ENCODE measurements around the gene ZNF496.
A peak's percentile ranks its signal among the peaks of the same experiment; 100 is the strongest.

ZNF496 gene

DNA sequence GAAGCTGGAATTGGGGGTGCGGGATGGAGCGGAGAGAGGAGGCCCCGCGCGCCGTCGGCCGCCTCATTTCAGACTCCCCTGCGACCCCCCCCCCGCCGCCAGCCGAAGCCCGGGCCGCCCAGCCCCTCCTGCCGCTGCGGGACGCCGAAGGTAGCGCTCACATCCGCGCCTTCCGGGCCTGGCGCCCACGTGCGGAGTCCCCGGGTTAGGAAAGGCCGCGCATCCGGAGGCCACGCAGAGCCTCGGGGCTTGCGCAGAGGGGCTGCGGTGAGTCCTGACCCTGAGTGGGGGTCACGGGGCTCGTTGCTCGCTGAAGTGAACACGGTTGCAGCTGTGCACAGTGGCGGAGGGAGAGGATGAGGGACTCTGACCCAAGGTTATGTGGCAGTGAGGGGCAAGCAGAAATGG is 552 bp upstream of the ZNF496 start (continued):
- TF ChIP-seq ZNF366 (tag by site-specific recombination; conservative IDR thresholded peaks at IDR 0.05): no peak
- TF ChIP-seq, protein P1, sequence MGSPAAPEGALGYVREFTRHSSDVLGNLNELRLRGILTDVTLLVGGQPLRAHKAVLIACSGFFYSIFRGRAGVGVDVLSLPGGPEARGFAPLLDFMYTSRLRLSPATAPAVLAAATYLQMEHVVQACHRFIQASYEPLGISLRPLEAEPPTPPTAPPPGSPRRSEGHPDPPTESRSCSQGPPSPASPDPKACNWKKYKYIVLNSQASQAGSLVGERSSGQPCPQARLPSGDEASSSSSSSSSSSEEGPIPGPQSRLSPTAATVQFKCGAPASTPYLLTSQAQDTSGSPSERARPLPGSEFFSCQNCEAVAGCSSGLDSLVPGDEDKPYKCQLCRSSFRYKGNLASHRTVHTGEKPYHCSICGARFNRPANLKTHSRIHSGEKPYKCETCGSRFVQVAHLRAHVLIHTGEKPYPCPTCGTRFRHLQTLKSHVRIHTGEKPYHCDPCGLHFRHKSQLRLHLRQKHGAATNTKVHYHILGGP (tag by site-specific recombination; IDR thresholded peaks at IDR 0.05): no peak
- TF ChIP-seq ZNF175 (tag by site-specific recombination; IDR thresholded peaks at IDR 0.05): no peak
- TF ChIP-seq, protein P2, sequence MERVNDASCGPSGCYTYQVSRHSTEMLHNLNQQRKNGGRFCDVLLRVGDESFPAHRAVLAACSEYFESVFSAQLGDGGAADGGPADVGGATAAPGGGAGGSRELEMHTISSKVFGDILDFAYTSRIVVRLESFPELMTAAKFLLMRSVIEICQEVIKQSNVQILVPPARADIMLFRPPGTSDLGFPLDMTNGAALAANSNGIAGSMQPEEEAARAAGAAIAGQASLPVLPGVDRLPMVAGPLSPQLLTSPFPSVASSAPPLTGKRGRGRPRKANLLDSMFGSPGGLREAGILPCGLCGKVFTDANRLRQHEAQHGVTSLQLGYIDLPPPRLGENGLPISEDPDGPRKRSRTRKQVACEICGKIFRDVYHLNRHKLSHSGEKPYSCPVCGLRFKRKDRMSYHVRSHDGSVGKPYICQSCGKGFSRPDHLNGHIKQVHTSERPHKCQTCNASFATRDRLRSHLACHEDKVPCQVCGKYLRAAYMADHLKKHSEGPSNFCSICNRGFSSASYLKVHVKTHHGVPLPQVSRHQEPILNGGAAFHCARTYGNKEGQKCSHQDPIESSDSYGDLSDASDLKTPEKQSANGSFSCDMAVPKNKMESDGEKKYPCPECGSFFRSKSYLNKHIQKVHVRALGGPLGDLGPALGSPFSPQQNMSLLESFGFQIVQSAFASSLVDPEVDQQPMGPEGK (tag by site-specific recombination; IDR thresholded peaks at IDR 0.05): 0 out of 2 replicates have a peak, but pooled peaks have one; percentile 11

DNA sequence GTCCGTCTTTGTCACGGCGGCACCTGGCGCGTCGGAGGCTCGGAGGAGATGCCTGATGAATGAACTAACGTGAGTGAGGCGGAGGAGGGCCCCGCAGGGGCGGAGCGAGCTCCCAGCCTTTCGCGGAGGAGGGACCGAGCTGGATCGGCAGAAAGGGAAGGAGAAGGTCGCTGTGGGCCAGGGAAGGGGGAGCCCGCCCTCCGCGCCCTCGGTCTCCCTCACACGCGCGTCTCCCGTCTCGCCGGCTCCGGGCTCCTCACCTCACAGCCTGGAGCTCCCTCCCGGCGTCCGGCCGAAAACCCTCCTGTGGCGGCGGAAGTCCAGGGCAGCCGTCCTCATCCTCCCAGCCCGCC is 519 bp downstream of the ZNF496 start:
- POLR2A ChIA-PET: no interaction called here
- Histone ChIP-seq H3K36me3 (ENCODE audit: control insufficient read depth in 2 of 2, insufficient read depth in 1 of 2, low read length in 2 of 2) (peaks cover 0 to 52% of the 10 kb centered on the region in 2 experiments; a peak in 1 of 3 replicates), H3K4me3 (ENCODE audit: low read depth, low read length) (peak overlapping the region; percentile 66), H3K27ac (ENCODE audit: extremely low read depth, low read depth, low read length) (peak overlapping the region; percentile 80; the same call in 1 of the 2 replicates), H3K9me3 (ENCODE audit: control insufficient read depth, insufficient read depth, low read depth, low read length) (no peaks in the 10 kb centered on the region), H3K4me1 (ENCODE audit: control insufficient read depth, insufficient read depth, low read length) (no peaks in the 10 kb centered on the region)
- CTCF ChIA-PET: interaction anchor here (0.6 kb wide), 1 partner anchor 80 kb away, joined by 3 read pairs; no protein-coding TSS in a partner anchor
- TF ChIP-seq ZFHX2 (tag by site-specific recombination; conservative IDR thresholded peaks at IDR 0.05): 0 out of 2 replicates have a peak, but pooled peaks have one; percentile 12
- TF ChIP-seq YY2 (tag by site-specific recombination; IDR thresholded peaks at IDR 0.05): no peak
- no peak for TF ChIP-seq ZNF530 (tag by site-specific recombination; IDR thresholded peaks at IDR 0.05; ENCODE audit: low read depth)
- no peak for TF ChIP-seq ZNF585B (tag by site-specific recombination; IDR thresholded peaks at IDR 0.05)
- TF ChIP-seq ZXDB (tag by site-specific recombination; IDR thresholded peaks at IDR 0.05): 0 out of 2 replicates have a peak, but pooled peaks have one; percentile 12
- TF ChIP-seq MYNN (tag by site-specific recombination; IDR thresholded peaks at IDR 0.05; ENCODE audit: borderline replicate concordance): no peak
- no peak for TF ChIP-seq ZNF514 (tag by site-specific recombination; IDR thresholded peaks at IDR 0.05)
- TF ChIP-seq, protein P2 (tag by site-specific recombination; IDR thresholded peaks at IDR 0.05): no peak
- no peak for TF ChIP-seq ZNF670 (tag by site-specific recombination; IDR thresholded peaks at IDR 0.05; ENCODE audit: low read depth)
- TF ChIP-seq ZBTB48 (tag by site-specific recombination; IDR thresholded peaks at IDR 0.05): no peak
- TF ChIP-seq ZNF214 (tag by site-specific recombination; IDR thresholded peaks at IDR 0.05; ENCODE audit: borderline replicate concordance): no peak
- TF ChIP-seq KLF9 (tag by site-specific recombination; IDR thresholded peaks at IDR 0.05; ENCODE audit: low read depth): no peak
- no peak; the same call in 1 of the 2 replicates for TF ChIP-seq EGR2 (tag by site-specific recombination; IDR thresholded peaks at IDR 0.05; ENCODE audit: low read depth)
- no peak for TF ChIP-seq ZNF155 (tag by site-specific recombination; IDR thresholded peaks at IDR 0.05)
- TF ChIP-seq ZNF610 (tag by site-specific recombination; IDR thresholded peaks at IDR 0.05; ENCODE audit: borderline replicate concordance): no peak
- TF ChIP-seq ZNF549 (tag by site-specific recombination; IDR thresholded peaks at IDR 0.05): no peak
- TF ChIP-seq ZNF341 (tag by site-specific recombination; IDR thresholded peaks at IDR 0.05; ENCODE audit: low read depth): peak; percentile 43; the same call in 1 of the 2 replicates
- 0 out of 2 replicates have a peak, but pooled peaks have one; percentile 21 for TF ChIP-seq ZNF501 (tag by site-specific recombination; IDR thresholded peaks at IDR 0.05)
- TF ChIP-seq ZBTB8A (tag by site-specific recombination; IDR thresholded peaks at IDR 0.05): no peak
- TF ChIP-seq, protein P3, sequence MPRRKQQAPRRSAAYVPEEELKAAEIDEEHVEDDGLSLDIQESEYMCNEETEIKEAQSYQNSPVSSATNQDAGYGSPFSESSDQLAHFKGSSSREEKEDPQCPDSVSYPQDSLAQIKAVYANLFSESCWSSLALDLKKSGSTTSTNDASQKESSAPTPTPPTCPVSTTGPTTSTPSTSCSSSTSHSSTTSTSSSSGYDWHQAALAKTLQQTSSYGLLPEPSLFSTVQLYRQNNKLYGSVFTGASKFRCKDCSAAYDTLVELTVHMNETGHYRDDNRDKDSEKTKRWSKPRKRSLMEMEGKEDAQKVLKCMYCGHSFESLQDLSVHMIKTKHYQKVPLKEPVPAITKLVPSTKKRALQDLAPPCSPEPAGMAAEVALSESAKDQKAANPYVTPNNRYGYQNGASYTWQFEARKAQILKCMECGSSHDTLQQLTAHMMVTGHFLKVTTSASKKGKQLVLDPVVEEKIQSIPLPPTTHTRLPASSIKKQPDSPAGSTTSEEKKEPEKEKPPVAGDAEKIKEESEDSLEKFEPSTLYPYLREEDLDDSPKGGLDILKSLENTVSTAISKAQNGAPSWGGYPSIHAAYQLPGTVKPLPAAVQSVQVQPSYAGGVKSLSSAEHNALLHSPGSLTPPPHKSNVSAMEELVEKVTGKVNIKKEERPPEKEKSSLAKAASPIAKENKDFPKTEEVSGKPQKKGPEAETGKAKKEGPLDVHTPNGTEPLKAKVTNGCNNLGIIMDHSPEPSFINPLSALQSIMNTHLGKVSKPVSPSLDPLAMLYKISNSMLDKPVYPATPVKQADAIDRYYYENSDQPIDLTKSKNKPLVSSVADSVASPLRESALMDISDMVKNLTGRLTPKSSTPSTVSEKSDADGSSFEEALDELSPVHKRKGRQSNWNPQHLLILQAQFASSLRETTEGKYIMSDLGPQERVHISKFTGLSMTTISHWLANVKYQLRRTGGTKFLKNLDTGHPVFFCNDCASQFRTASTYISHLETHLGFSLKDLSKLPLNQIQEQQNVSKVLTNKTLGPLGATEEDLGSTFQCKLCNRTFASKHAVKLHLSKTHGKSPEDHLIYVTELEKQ (tag by site-specific recombination; IDR thresholded peaks at IDR 0.05; ENCODE audit: borderline replicate concordance): no peak
- peak; percentile 2; the same call in 1 of the 2 replicates for TF ChIP-seq GLIS1 (tag by site-specific recombination; IDR thresholded peaks at IDR 0.05)
